Stimulated activated CD4-positive, alpha-beta T cell treated with anti-CD3 and anti-CD28 coated beads, TNF-alpha, amount 100 ng/mL, for 48 hours (primary cell): ENCODE measurements around the gene PARVG.

ENCODE experiments used
- DNase-seq, 3 donors: peaks; one replicate each; pipeline ENCODE4 v3.0.0-alpha.2; 2020; ENCODE audit warnings: low read depth in 3 of 3

The PARVG gene, protein sequence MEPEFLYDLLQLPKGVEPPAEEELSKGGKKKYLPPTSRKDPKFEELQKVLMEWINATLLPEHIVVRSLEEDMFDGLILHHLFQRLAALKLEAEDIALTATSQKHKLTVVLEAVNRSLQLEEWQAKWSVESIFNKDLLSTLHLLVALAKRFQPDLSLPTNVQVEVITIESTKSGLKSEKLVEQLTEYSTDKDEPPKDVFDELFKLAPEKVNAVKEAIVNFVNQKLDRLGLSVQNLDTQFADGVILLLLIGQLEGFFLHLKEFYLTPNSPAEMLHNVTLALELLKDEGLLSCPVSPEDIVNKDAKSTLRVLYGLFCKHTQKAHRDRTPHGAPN

DNA sequence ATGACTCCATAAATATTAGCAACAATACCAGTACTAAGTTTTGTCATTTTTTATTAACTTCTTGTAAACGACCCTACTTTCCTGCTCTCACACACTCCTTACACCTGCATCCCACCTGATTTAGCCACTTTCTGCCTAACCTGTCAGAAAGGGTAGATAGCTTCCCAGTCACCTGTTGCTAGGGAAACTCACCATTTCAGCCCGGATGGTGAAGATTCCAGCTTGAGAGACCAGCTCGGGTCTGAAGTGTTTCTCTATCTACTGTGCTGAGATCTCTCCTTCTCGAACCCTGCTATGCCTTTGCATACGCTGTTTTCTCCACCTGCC lies at the start of gene PARVG:
Gene PARVG, plus strand, starts transcription at position 220 of the 327 bp plus-strand sequence. CDS start 2,405 bp downstream, outside the sequence.
- peak in 1 of 3 donors; percentile 12 for DNase-seq

DNA sequence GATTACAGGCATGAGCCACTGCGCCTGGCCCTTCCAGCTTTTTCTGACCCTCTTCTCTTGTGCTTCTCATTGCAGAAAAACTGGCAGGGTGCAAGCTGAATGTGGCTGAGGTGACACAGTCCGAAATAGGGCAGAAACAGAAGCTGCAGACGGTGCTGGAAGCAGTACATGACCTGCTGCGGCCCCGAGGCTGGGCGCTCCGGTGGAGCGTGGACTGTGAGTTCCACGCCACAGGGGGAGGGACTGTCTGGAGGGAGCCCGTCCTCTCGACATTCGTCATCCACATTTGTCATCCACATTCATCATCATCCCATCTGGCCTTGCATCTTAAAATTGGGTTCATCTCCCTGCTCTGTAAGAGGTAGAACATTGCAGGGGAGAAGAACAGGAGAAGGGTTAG lies 49.3 kb upstream of the PARVG start:
- DNase-seq, result no peak

DNA sequence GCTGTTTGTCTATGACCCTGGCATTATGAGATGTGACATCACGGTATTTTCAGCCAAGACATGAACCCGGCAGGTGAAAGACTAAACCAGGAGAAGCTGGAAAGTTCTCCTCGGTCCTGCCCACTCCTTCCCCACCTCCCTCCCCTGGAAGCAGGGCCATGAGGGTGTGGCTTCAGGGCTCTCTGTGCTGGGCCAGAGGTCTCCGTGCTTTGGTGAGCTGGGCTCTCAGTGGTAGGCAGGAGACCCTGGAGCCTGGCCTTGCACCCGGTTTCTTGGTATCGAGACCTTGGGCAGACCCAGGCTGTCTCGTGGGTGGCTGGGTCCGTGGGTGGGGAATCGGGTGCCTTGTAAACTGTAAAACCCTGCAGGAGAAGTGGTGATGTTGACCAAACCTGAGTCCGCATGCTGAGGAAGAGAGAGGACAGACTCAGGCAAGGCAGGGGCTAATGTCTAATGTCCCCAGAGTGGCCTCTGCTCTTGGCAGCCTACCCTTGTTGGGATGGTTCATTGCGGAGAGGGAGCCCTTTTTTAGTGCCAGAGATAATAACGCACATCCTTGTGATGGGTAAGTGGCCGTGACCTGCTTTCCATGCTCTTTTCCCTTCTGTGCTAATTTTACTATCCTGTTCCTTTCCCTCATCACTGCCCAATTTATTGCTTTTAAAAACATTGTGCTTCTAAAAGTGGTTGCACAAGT lies 48.6 kb upstream of the PARVG start:
- no peak for DNase-seq

DNA sequence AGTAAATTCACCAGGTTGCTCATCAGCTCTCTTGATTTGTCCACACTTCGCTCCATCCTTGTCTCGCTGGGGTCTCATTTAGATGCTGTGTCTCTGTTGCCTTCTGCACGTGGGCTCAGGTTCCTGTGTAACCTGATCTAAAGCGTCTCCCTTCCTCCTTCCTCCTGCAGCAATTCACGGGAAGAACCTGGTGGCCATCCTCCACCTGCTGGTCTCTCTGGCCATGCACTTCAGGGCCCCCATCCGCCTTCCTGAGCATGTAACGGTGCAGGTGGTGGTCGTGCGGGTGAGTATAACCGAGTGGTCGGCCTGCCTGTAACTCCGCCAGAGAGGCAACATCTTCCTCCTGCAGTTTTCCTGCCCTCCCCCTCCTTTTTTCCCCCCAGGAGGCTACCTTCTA lies 48.0 kb upstream of the PARVG start:
- DNase-seq, result no peak

DNA sequence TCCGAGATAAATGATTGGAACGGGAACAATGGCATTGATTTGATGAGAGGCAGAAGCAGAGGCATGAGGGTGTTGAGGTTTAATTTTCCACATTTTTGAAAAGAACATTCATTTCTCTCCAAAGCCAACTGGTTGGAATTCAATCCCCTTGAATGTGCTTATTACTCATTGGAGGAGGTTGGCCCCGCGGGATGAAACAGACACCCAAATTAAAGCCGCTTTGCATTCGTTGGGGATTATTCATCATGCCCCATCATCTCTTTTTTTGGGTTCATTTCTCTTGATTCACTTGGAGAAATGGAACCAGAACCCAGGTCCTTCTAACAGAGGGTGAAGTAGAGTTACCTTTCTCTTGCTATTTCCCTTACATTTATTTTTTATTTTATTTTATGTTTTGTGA lies 47.6 kb upstream of the PARVG start:
- no peak for DNase-seq

DNA sequence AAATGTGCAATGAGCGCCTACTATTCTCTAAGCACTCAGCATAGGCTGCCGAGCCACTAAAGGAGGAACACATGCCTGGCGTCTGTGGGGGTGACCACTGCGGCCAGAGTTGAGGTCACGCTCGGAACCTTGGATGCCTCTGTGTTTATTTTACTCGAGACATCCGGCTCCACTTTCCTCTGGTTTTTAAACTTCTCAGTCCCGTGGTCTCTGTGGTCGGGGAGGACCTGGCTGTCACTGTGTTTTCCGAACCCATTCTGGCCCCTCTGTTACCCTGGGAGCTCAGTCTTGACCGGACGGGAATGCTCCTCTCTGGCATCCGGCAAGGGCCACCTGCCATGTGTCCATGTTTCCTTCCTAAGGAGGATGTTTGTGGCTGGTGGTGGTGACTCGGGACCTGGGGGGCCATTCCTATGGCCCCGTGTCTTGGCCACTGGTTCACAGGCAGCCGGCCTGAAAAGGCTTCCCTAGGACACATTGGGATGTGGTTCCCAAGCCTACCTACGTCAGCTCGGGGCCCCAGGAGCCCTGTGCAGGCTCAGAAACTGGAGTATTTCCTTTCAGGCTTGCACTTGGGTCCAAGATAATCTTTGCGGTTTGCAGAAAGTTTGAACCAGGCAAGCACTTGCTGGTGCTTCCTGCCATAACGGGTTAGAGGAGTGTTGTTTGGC lies 46.7 kb upstream of the PARVG start:
- no peak for DNase-seq

DNA sequence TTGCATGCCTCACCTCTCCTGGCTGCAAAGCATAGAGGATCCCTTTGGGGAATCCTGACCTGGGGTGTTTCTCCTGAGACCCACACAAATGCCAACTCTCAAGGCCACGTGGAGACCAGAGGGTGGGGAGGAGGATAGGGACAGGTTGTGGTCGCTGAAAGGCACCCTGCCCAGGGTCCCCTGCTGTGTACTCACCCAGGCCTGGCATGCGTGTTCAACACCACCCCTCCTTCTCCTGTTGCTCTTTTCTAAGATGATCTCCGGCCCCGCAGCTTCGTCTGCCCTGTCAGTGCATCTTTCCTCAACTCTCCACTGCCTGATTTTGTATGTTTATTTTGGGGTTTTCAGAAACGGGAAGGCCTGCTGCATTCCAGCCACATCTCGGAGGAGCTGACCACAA lies 44.6 kb upstream of the PARVG start:
- DNase-seq, result no peak

DNA sequence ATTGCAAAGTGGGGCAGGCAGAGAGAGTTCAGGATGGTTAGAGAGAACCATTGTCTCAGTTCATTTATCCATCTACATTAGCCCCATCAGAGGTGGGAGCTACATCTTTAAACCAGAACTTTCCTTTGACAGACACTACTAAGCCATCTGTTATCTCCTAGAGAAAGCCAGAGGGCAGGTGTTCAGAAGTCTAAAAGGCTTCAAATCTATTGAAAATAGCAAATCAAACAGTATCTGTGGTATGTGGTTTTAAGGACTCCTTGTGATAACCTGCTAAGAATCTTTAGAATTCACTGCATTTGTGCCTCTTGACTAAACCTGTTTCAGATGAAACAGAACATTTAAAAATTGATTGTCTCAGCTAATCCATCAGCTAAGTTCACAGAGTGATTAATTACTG lies 43.9 kb upstream of the PARVG start:
- no peak for DNase-seq

DNA sequence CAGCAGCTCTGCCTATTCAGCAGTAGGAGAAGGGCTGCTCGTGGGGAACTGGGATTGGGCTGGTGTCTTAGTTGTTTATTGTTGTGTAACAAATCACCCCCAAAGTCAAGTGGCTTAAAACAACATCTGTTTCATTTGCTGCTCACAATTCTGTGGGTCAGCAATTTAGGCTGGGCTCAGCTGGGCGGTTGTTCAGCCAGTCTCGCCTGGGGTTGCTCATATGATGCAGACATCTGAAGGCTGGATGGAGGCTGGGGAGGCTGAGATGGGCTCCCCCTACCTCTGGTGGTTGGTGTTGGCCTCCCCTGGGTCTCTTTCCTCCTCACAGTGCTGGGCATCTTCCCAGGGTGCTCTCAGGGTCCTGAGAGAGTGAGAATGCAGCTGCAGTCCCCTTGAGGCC lies 43.3 kb upstream of the PARVG start:
- no peak for DNase-seq

DNA sequence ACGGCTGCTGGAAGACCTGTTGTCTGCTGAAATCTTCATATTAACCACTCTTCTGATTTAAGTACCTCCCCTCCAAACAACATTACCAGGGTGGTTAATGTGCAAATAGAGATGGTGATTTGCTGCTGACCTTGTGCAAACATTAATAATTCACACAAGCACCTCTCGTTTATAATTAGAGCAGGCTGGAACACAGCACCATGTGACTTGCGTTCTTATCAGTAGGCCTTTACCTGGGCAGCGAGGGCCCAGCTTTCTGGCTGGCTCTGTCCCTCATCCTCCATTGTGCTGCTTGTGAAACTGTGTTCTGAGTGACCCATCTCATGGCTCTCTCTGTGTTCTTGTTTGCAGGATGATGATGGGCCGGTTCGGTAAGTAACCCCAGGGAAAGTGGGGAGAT lies 41.0 kb upstream of the PARVG start:
- no peak for DNase-seq

DNA sequence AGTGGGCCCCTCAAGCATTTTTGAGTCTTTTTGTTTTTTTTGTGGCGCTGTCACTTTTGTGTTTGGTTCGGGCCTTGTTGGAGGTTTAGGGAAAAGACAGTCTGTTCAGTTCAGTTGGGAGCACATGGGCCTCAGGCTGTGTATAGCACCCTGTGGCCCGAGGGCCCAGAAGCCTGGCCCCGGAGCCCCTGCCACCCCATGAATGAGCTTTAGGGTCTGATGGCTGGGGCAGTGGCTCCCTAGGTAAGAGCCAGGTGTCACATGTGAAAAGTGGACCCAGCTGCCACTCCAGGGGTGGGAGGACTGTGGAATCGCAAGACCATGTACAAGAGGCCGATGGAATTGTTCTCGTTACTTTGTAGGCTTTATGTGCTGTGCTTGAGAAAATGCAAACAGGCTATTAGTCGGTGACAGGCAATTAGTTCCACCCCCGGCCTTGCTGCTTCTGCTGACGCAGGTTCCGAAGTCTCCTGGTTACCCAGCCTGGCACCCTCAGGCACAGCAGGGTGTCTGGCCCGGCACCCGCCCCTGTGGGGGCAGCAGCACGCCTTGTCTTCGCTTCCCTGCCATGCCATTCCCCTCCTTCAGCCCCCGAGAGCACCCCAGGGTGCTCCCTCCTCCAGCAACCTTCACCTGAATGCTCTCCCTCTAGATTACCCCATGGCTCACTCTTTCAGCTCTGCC lies 38.2 kb upstream of the PARVG start:
- DNase-seq, result no peak

DNA sequence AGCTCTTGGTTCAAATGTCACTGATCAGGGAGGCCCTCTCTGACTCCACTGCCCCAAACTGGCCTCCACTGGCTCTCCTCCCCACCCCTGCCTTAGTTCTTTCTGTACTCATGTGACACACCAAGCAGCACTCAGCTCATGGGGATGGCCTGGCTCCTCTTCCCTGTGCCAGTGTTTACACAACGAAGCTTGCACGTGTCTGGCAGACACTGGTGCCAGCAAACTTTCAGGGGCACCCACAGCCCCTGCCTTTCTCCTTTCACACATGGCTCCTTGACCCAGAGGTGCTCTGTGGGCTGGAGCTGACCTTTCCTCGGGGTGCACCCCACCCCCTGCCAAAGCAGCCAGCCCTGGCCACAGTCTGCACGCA lies 37.6 kb upstream of the PARVG start:
- DNase-seq, result no peak

DNA sequence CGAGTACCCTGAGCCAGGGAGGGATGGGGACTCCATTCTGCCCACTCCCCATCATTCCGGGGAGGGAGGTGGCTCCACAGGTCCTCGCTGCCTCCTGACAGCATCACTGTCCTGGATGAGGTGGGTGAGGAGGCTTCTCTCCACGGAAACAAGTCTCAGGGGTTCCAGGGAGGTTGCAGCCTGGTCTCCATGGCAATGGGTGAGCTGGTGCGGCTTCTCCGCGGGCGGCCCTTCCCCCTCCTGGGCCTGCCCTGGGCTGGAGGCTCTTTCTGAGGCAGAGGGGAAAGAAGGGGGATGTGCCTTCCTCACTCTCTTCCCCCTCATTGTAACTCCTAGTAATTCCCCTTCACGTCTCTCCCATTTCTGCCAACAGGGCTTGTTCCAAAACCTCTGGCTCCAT lies 37.1 kb upstream of the PARVG start:
- DNase-seq, result no peak

DNA sequence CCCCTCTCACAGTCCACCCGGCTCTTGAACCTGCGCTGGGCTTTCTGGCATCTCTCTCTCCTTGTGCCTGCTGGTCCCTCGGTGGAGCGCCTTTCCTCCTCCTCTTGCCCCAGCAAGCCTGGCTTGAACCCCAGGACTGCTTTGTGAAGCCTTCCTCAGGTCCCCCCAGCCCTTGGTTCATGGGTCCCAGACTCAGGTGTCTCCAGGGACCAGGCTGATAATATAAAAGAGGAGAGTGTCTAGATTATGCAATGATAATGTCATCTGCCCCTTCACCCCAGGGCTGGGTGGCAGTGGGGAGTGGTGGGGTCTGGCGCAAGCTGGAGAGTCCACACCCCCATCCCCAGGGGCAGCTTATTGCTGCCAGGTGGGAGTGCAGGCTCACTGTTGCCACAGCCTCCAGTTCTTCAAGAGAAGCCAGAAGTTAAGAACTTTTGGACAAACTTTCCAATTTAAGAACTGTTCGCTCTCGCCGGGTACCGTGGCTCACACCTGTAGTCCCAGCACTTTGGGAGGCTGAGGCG lies 36.6 kb upstream of the PARVG start:
- no peak for DNase-seq

DNA sequence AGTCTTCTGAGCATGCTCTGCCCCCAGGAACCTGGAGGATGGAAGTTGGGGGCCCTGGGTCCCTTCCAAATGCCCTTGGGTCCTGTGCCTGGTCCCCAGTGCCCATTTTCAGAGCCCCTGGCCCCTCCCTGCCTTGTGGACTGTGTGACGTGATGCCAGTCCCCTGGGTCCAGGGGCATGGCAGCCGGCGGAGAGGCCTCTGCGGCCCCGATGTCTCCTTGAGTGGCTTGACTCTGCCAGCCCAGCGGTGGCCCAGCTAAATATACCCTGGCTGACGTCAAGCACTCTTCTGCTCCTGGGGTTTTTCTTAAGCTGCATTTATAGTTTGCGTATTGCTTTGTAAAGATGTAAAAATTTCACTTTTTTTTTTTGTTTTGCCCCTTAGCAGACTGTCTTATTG lies 35.2 kb upstream of the PARVG start:
- DNase-seq, result no peak

DNA sequence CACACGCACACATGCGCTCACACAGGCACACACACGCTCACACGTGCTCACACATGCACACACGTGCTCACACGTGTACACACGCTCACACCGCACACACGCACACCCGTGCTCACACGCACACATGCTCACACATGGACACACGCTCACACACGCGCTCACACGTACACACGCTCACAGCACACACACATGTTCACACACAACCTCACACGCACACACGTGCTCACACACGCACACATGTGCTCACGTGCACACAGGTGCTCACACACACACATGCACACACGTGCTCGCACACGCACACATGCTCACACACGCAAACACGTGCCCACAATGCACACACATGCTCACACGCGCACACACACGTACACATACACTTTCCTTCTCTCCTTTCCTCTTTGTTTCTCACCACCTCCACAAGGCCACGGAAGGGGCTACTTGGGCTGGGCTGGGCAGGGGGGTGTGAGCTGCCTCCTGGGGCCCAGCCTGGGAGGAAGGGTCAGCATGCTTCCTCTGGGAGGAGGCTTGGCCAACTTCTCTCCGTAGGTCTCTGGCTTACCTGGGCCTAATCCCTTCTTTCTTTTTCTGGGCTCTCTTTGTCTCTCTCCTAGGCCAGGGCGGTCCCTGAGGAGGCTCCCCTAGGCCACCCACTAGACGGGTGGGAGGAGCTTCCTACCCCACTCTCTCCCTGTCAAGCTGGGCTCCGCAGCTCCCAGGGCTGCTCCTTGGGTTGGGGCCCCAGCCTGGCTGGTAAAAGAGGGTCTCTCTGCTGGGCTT lies 34.5 kb upstream of the PARVG start:
- no peak for DNase-seq

DNA sequence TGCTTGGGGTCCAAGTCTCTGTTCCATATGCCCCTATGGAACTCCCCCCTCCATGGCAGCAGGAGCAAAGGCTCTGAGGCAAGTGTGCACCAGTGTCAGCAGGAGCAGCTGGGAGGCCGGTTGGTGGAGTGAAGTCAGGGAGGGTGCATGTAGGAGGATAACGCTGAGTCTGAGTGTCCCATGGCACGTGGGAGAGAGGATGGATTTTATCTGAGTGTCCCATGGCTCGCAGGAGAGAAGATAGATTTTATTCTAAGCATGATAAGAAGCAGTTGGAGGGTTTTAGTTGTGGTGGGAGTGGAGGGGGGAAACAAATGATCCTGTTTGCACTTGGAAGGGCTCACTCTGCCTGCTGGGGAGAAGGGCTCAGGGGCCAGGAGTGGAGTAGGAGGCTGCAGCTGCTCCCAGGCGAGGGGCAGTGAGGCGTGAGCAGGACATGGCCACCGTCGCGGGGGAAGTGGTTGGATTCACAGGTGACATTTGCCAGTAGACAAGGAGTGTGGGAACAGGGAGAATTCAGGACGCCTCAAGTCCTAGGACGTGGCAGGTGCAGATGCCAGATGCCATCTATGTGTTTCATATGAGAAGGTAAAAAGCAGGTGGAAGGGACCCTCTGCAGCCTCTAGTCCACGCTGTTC lies 33.6 kb upstream of the PARVG start:
- no peak for DNase-seq

DNA sequence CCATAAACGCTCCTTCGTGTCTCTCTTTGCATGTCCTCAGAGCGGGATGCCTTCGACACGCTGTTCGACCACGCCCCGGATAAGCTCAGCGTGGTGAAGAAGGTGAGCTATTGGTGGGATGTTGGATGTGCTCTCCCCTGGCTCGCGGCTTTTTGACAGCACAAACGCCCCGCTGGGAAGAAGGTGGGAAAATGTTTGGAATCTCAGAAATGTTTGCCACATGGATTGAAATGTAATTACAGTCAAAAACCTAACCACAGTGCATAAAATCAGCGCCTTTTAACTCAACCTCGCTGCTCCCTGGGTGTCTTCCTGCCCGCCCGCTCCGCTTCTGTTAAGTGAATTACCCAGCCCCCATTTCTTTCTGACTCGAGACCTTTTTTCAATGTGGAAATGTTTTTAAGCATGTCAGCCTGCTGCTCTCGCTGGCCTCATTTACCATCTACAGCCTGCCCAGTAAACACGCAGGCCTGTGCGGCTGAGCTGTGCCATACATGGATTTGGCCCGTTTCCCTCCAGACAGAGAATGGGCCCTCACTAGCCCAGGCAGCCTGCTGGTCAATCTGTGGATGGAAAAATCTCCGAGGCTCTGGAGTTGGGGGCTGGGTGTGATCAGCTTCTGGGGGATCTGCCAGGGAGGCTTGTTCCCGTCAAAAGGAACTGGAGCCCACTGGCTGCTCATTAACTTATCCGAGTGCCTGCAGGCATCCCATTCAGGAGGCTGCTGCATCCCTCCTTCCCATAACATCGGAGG lies 32.7 kb upstream of the PARVG start:
- no peak for DNase-seq

DNA sequence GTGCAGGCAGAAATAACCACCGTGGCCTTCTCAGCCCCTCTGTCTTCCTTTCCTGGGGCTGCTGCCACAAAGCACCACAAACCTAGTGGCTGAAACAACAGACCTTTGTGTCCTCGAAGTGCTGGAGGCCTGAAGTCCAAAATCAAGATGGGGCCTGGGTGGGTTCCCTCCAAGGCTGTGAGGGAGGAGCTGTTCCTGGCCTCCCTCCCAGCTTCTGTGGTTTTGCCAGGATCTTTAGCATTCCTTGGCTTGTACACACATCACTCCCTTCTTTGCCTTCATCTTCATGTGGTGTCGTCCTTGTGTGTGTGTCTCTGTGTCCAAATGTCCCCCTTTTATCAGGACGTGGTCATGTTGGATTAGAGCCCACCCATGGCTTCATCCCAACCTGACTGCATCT lies 29.0 kb upstream of the PARVG start:
- DNase-seq, result no peak

DNA sequence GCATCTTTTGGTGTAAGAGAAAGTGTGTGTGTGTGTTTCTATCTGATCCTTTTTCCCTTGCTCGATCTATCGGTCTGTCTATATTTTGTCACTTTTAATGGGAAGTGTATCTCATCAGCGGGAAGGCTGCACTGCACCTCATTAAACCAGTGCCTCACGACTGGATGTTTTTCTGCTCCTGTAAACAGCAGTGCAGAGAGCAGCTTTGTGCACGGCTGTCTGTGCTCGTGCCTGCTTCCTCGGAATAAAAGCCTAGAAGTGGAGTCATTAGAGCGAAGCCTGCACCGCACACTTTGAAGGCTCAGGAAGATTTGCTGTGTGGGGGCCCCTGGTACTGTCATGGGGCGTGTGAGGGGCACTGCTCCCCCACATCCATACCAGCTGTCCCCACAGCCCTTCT lies 27.0 kb upstream of the PARVG start:
- no peak for DNase-seq
